NT2/D1 (cell line): ENCODE results near the gene PINK1.

ENCODE experiments used
- SUZ12 ChIP-seq: IDR thresholded peaks from 2 replicates; pipeline ENCODE4 v1.6.1; 2011; ENCODE audit not compliant: insufficient read length, insufficient read depth; ENCODE audit errors: extremely low read depth
- YY1 ChIP-seq: IDR thresholded peaks from 2 replicates; pipeline ENCODE4 v1.6.1; 2011; ENCODE audit not compliant: insufficient read length, insufficient read depth
- ZNF274 ChIP-seq: IDR thresholded peaks from 2 replicates; pipeline ENCODE4 v1.6.1; 2011; ENCODE audit warnings: mild to moderate bottlenecking, low read depth, low read length

- TF ChIP-seq ZNF274 (no peak), YY1 (no peak), SUZ12 (no peak)
Observed at GRCh38 chr1:20685741-20686140, 52.5 kb downstream of the PINK1 start.
